NCI-H2171 (cell line): ENCODE data around the gene GYPE.
"Not testable (repeated sequence)": the region's sequence is repeated elsewhere in the genome, so short reads cannot be mapped to it uniquely, and the experiment has no call there.

Experiments
- DNase-seq: peaks from one replicate; lab custom pipeline; 2025; lab: John Stamatoyannopoulos, UW

Gene GYPE

DNA sequence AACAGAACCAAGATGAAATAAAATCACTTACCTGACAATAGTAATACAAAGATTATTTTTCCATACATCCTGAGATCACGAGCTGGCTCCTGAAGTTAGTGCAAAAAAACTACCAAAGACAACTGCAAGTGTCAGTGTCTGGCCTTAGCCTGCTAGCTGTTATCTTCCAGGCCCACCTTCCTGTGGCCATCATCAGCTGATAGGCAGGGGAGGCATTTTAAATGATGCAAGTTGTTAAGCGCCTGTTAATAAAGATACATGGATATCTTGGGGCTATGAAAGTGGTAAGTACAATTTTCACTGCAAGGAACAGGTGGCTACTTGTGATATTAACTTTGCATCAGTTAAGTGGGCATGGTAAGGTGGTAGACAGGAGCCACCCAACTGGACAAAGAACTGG, at the start of gene GYPE:
Gene GYPE (minus strand): TSS at position 120 of the 400 bp plus-strand sequence. CDS start 52 bp downstream, at position 68.
- not testable (repeated sequence) for DNase-seq

DNA sequence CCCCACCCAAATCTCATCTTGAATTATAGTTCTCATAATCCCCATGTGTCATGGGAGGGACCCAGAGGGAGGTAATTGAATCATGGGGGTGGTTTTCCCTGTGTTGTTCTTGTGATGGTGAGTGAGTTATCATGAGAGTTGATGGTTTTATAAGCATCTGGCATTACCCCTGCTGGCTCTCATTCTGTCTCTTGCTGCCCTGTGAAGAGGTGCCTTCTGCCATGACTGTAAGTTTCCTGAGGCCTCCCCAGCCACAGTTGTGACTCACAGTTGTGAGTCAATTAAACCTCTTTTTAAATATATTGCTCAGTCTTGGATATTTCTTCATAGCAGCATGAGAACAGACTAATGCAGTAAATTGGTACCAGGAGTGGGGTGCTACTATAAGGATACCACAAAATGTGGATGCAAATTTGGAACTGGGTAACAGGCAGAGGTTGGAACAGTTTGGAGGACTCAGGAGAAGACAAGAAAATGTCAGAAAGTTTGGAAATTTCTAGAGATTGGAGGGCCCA, 46.2 kb upstream of the GYPE start:
- not testable (repeated sequence) for DNase-seq

DNA sequence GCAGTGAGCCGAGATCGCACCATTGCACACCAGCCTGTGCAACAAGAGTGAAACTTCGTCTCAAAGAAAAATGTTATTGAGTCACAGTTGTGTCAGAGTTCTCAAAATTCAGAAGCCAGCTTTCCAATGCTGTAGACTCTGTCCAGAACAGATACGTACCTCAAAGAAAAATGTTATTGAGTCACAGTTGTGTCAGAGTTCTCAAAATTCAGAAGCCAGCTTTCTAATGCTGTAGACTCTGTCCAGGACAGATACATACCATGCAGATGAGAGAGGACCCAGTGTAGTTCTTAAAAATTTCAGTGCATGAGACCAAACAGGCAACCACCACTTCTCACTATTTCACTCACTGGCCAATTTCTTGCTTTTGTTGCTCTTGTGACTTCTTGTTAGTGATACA, 45.6 kb upstream of the GYPE start:
- DNase-seq = not testable (repeated sequence)

DNA sequence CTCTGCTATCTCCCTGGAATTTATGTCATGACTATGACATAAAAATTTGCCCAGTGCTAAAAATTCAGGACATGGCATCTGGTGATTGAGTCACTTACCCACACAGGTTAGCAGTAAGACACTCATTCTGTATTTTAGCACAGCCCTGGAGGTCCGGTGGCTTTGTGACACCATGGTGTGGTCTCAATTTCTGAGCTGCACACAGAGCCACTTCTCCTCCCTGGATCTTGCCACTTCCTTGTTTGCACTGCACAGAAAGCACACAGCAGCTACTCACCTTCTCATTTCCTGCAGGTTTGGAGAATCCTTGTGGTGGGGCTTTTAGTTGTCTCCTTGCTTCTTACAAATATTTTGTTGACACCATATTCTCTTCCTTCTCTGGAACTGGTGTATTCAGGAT, 44.8 kb upstream of the GYPE start:
- not testable (repeated sequence) for DNase-seq

- DNase-seq = not testable (repeated sequence)
These were observed 42.1 kb upstream of the GYPE start for GRCh38 chr4:143947493-143947892.

DNA sequence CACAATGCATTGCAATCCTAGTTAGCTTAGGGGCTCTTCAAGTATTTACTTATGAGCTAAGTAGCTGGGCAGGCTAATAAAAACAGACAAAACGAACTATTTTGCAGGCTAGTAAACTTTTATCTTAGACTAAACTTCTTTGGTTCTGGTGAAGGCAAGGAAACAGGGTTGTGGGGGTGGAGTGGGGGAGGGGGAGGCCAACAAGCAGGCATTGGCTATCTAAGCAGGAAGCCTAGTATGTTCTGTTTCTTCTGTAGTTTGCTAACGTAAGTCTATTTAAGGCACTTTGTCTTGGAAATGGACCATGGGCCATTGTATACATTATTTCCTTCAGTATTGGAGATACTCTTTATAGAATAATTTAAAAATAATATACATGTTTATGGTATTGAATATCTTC, 35.3 kb upstream of the GYPE start:
- DNase-seq = not testable (repeated sequence)

- no peak for DNase-seq
These were observed 34.2 kb upstream of the GYPE start for GRCh38 chr4:143939528-143939927.

GRCh38 chr4:143938890-143939289, 33.5 kb upstream of the GYPE start:
- DNase-seq = not testable (repeated sequence)

DNA sequence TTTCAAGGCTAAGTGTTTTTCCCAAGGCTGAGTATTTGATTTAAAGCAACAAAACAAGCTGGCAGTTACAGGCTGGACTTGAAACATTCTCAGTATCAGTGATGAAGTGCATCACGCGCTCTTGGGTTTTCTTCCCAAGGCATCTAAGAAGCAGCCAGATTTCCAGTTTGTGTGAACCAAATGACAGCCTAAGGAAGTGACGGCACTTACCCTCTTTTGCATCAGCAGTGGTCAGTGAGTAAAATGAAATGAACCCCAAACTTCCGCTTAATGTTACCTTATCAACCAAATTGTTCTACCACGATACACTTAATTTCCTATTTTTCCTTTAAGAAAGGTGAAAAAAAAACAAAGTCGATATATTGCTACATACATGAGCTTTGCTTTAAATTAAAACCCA, 15.8 kb upstream of the GYPE start:
- no peak for DNase-seq

DNA sequence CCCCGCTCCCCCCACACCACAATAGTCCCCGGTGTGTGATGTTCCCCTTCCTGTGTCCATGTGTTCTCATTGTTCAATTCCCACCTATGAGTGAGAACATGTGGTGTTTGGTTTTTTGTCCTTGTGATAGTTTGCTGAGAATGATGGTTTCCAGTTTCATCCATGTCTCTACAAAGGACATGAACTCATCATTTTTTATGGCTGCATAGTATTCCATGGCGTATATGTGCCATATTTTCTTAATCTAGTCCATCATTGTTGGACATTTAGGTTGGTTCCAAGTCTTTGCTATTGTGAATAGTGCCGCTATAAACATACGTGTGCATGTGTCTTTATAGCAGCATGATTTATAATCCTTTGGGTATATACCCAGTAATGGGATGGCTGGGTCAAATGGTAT, 11.1 kb upstream of the GYPE start:
- not testable (repeated sequence) for DNase-seq

DNA sequence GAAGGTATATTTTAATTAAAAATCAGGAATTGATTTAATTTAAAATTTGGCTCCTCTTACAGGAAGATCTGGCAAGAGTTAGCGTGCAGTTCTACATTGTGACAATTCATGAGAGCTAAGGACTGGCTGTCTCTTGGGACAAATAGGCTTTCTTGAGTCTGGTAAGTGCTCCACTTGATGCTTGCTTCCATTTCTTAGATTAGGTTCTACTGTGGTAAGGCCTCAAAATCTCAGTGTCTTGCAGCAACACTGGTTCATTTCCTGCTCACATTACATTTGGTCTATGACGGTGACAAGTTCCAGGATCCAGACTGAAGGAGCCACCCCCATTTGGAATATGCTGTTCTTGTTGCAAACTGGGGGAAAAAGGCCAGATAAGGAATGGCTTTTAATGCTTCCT, 7.1 kb upstream of the GYPE start:
- DNase-seq = not testable (repeated sequence)

DNA sequence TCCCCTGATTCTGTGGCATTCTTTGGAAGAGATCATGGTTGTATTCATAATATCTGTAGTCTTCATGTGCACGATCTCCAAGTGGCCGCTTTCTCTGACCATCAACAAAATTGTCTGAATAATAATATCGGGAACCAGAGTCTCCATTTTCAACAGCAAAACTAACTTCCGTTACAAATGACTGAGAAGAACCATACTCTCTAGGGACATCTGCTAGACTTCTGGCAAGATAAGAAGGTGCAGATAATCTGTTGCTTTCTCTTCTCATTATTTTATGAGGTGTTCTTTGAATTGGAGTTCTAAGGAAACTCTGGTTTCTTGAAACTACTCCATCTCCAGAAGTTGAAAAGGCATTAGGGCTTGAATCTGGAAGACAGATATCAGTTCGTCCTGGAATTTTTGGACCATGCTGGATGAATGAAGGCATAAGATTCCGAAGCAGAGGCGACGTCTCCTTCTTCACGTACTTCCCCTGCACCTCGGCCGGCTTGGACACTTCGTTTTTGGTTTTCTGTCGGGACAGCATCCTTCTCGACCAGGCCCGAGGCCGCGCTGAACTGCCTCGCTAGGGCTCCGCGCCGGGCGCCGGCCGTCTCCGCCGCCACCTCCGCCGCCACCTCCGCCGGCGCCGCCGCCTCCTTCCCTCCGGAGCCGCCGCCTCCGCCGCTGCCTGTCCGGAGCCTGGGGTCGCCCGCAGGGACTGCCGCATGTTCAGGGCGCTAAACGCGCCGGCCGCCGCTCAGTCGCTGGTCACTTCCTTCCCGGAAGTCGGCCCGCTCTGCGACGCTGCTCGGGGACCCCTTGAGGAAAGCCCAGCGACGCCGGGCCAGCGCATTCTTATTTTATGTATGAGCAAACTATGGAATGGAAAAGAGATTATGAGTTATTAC, 6.4 kb upstream of the GYPE start:
- DNase-seq = not testable (repeated sequence)

GRCh38 chr4:143910906-143911305, 5.5 kb upstream of the GYPE start:
- not testable (repeated sequence) for DNase-seq

GRCh38 chr4:143907811-143908210, 2.5 kb upstream of the GYPE start:
- DNase-seq = not testable (repeated sequence)

- not testable (repeated sequence) for DNase-seq
These were observed 928 bp downstream of the GYPE start for GRCh38 chr4:143904431-143904830.

GRCh38 chr4:143890323-143890722, 15.0 kb downstream of the GYPE start:
- not testable (repeated sequence) for DNase-seq

DNA sequence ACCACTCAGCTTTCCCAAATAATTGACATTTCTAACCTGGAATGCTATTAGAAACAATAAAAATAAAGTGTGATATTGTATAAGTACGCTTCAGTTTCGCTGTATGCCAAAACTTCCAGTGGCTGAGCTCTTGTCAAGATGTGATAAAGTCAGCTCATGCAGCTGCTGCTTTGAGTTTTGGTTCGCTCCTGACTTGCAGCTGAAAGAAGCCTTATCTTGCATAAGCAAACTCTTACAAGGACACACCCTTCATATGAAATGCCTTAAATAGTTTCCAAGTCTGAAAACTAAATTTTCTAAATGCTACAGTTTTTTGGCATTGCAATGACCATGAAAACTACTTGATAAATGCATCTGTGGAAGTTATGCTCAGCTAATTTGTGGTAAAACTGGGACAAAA, 17.2 kb downstream of the GYPE start:
- not testable (repeated sequence) for DNase-seq

- DNase-seq = not testable (repeated sequence)
These were observed 20.4 kb downstream of the GYPE start for GRCh38 chr4:143884965-143885364.

DNA sequence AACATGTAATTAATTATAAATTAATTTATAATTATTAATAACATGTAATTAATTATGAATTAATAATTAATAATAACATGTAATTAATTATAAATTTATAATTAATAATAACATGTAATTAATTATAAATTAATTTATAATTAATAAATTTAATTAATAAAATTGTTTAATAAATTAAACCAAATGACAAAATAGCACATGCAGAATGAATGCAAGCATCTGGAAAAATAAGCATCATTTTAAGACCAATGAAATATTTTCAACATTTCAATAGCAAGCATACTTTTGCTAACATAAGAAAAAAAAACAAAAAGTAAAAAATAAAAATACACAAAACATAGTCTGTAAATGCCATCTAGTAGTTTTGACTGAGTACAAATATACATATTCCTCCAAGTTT, 21.8 kb downstream of the GYPE start:
- DNase-seq = no peak

DNA sequence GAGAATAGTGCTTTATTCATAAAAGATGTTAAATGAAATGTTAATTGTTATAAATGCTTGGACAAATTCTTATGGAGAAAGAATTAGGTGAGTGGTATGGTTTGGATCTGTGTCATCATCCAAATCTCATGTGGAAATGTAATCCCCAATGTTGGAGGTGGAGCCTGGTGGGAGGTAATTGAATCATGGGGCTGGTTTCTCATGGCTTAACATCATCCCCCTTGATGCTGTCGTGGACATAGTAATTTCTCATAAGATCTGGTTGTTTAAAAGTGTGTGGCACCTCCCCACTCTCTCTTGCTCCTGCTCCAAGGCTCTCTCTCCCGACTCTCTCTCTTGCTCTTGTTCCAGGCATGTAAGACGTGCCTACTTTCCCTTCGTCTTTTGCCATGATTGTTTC, 22.5 kb downstream of the GYPE start:
- no peak for DNase-seq

DNA sequence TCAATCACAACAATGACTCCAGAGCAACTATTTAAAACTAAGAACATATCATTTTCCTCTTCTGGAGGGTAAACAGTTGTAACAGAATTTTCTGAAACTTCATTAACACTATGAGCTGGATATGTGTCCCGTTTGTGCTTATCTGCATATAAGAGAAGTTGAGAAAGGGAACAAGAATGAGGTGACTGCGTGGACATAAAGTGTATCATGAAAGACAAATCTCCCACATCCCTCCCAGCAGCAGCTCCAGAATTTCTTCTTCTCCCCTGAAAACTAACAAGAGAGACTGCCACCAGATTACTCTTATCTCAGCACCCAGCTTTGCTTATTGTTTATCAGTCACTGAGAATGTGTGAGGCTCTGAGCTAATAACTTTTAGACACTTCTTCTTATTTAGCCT, 25.8 kb downstream of the GYPE start:
- not testable (repeated sequence) for DNase-seq

- DNase-seq = not testable (repeated sequence)
These were observed 30.0 kb downstream of the GYPE start for GRCh38 chr4:143875357-143875756.

GRCh38 chr4:143870523-143871268, 34.7 kb downstream of the GYPE start:
- not testable (repeated sequence) for DNase-seq
